ENCODE measurements around the gene NBPF3.

NBPF3 gene

DNA sequence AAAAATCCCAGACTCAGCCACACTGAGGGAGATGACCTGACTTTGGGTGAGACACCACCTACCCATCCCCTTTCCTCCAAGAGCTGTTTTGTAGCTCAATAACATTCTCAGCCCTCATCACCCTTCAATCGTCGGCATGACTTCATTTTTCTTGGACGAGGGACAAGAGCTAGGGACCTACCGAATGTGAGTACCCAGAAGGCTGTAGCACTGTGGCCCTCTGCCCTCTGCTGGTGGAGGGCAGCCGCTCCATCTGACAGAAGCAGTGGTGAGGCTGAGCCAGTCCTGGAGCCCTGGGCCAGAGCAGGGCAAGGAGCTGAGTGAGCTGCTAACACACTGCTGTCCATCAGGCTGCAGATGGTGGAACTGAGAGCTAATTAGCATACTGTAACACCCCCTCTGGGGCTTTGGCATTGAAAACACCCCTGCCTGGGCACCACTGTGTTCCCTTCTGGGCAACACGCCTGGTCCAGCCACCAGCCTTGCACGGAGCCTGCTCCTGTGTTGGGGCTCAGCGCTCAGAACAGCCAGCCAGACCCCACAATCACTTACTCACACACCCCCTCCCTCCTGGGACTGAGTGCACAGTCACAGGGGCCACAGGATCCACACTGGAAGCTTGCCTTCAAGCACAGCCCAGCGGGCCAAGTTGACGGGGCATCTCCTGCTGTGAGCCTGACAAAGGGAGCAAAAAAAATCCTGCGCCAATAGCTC lies 51.0 kb downstream of the NBPF3 start:
- TF ChIP-seq POLR2AphosphoS5 (IDR thresholded peaks at IDR 0.05; ENCODE audit: low read depth, low read length) = no peak
- TF ChIP-seq FOXP2 (optimal IDR thresholded peaks at IDR 0.05; ENCODE audit: borderline replicate concordance, extremely low read depth, extremely low read length, insufficient read depth) = no peak
- TF ChIP-seq, protein P1, sequence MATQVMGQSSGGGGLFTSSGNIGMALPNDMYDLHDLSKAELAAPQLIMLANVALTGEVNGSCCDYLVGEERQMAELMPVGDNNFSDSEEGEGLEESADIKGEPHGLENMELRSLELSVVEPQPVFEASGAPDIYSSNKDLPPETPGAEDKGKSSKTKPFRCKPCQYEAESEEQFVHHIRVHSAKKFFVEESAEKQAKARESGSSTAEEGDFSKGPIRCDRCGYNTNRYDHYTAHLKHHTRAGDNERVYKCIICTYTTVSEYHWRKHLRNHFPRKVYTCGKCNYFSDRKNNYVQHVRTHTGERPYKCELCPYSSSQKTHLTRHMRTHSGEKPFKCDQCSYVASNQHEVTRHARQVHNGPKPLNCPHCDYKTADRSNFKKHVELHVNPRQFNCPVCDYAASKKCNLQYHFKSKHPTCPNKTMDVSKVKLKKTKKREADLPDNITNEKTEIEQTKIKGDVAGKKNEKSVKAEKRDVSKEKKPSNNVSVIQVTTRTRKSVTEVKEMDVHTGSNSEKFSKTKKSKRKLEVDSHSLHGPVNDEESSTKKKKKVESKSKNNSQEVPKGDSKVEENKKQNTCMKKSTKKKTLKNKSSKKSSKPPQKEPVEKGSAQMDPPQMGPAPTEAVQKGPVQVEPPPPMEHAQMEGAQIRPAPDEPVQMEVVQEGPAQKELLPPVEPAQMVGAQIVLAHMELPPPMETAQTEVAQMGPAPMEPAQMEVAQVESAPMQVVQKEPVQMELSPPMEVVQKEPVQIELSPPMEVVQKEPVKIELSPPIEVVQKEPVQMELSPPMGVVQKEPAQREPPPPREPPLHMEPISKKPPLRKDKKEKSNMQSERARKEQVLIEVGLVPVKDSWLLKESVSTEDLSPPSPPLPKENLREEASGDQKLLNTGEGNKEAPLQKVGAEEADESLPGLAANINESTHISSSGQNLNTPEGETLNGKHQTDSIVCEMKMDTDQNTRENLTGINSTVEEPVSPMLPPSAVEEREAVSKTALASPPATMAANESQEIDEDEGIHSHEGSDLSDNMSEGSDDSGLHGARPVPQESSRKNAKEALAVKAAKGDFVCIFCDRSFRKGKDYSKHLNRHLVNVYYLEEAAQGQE (IDR thresholded peaks at IDR 0.05; ENCODE audit: insufficient read depth in 1 of 2, low read depth in 2 of 2, low read length in 2 of 2) = no peak
- no peak for TF ChIP-seq SIN3A (IDR thresholded peaks at IDR 0.05; ENCODE audit: borderline replicate concordance, insufficient read depth, low read length)
- no peak for TF ChIP-seq TAF1 (IDR thresholded peaks at IDR 0.05; ENCODE audit: borderline replicate concordance, insufficient read depth, low read length)

DNA sequence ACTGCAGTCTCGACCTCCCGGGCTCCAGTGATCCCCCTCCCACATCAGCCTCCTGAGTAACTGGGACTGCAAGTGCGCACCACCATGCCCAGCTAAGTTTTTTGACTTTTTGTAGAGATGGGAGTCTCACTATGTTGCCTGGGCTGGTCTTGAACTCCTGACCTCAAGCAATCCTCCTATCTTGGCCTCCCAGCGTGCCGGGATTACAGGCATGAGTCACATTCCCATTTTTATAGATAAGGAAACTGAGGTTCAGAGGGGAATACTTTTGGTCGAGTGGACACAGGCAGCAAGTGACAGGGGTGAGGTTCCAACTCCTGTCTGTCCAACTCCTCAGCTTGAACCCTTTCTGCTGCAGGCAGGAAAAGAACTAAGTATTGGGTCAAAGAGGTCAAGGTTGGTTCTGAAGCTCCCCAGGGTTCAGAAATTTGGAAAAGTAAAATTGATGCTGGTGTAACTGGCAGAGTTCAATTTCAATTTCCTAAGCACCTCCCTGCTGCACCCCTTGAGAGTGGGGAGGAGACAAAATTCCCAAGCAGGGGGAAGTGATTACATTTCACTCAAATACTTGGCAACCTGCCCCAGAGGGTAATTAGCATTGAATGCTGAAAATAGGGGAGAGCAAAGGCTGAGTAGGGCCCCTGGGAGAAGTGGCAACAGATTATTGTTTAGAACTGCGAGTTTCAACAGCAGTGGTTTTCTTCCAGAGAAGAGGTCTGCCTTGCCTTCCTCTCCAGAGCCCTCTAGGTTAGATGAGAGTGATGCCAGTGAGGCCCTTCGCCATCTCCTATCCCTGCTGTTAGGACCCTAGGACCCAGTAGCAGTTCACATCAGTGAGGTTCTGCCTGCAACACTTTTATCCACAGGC lies 51.8 kb downstream of the NBPF3 start:
- TF ChIP-seq SIN3A (IDR thresholded peaks at IDR 0.05; ENCODE audit: borderline replicate concordance, insufficient read depth, low read length) (no peak), POLR2AphosphoS5 (IDR thresholded peaks at IDR 0.05; ENCODE audit: low read depth, low read length) (no peak), FOXP2 (optimal IDR thresholded peaks at IDR 0.05; ENCODE audit: borderline replicate concordance, extremely low read depth, extremely low read length, insufficient read depth) (no peak), TAF1 (IDR thresholded peaks at IDR 0.05; ENCODE audit: borderline replicate concordance, insufficient read depth, low read length) (no peak)
- TF ChIP-seq, protein P1 (IDR thresholded peaks at IDR 0.05; ENCODE audit: insufficient read depth in 1 of 2, low read depth in 2 of 2, low read length in 2 of 2) = no peak

DNA sequence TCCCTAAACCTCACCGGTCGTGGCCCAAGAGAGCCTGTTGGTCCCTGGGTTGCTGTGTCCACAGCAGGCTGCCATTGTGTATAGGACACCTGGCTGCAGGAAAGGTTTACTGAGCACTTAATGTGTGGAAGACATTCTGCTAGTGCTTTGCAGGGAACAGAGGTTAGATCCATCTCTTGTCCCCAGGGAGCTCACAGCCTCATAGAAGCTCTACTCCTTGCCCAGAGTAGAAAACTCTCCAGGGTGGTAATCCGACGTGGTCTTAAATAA lies 52.4 kb downstream of the NBPF3 start:
- TF ChIP-seq POLR2AphosphoS5 (IDR thresholded peaks at IDR 0.05; ENCODE audit: low read depth, low read length) (no peak), TAF1 (IDR thresholded peaks at IDR 0.05; ENCODE audit: borderline replicate concordance, insufficient read depth, low read length) (no peak), SIN3A (IDR thresholded peaks at IDR 0.05; ENCODE audit: borderline replicate concordance, insufficient read depth, low read length) (no peak), FOXP2 (optimal IDR thresholded peaks at IDR 0.05; ENCODE audit: borderline replicate concordance, extremely low read depth, extremely low read length, insufficient read depth) (no peak)
- TF ChIP-seq, protein P1 (IDR thresholded peaks at IDR 0.05; ENCODE audit: insufficient read depth in 1 of 2, low read depth in 2 of 2, low read length in 2 of 2) = no peak

DNA sequence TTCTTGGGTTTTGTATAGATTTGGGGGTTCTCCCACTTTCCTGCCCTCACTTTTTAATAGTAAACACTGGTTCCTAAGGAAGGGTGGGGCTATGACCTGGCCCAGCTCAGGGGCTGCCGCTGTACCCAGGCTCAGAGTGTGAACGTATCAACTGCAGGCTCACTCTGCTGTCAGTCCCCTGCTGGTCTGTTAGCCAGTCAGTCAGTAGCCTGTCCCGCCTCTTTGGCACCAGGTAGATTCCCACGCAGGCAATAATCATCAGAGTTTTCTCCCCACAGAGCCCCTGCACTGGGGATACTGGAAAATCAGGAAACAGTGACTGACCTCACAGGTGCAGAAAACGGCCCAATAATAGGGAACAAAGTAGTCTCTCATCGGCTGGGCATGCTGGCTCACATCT lies 54.3 kb downstream of the NBPF3 start:
- no peak for TF ChIP-seq TAF1 (IDR thresholded peaks at IDR 0.05; ENCODE audit: borderline replicate concordance, insufficient read depth, low read length)
- no peak for TF ChIP-seq POLR2AphosphoS5 (IDR thresholded peaks at IDR 0.05; ENCODE audit: low read depth, low read length)
- TF ChIP-seq, protein P1 (IDR thresholded peaks at IDR 0.05; ENCODE audit: insufficient read depth in 1 of 2, low read depth in 2 of 2, low read length in 2 of 2) = no peak
- no peak for TF ChIP-seq FOXP2 (optimal IDR thresholded peaks at IDR 0.05; ENCODE audit: borderline replicate concordance, extremely low read depth, extremely low read length, insufficient read depth)
- TF ChIP-seq SIN3A (IDR thresholded peaks at IDR 0.05; ENCODE audit: borderline replicate concordance, insufficient read depth, low read length) = no peak

Data from PFSK-1 (cell line).